Neural progenitor cell (in vitro differentiated cells): ENCODE measurements around the gene GLMP. TPM values are rescaled to one million over a fixed set of nuclear protein-coding genes. Genes with fewer than 3 reads are reported as not detected.

ENCODE experiments used
- DNase-seq: peaks from one replicate; pipeline ENCODE4 v3.0.0-alpha.2; 2016; ENCODE audit warnings: low spot score
- H2AFZ ChIP-seq: fragments of 200-600 bp; sonication (generic); replicated peaks from 2 replicates; pipeline ENCODE4 v1.6.1; 2016; ENCODE audit warnings: antibody characterized with exemption
- H3F3A ChIP-seq: fragments of 200-600 bp; sonication (generic); 2 replicates; pipeline ENCODE4 v1.6.1; 2016; ENCODE audit warnings: antibody characterized with exemption, low read depth
- H3K27ac ChIP-seq: fragments of 200-600 bp; sonication (generic); 2 replicates; pipeline ENCODE4 v1.5.1; 2016; ENCODE audit warnings: mild to moderate bottlenecking
- H3K27me3 ChIP-seq: fragments of 200-600 bp; sonication (generic); 2 replicates; pipeline ENCODE4 v1.6.1; 2016; ENCODE audit warnings: mild to moderate bottlenecking, moderate library complexity
- H3K36me3 ChIP-seq: fragments of 200-600 bp; sonication (generic); 2 replicates; pipeline ENCODE4 v1.5.1; 2016
- H3K4me1 ChIP-seq: fragments of 200-600 bp; sonication (generic); 2 replicates; pipeline ENCODE4 v1.6.1; 2016; ENCODE audit warnings: mixed run types
- H3K4me2 ChIP-seq: fragments of 200-600 bp; sonication (generic); 2 replicates; pipeline ENCODE4 v1.6.1; 2016
- H3K4me3 ChIP-seq: fragments of 200-600 bp; sonication (generic); 2 replicates; pipeline ENCODE4 v1.5.1; 2016
- H3K79me2 ChIP-seq: fragments of 200-600 bp; sonication (generic); 2 replicates; pipeline ENCODE4 v1.6.1; 2016; ENCODE audit warnings: low read depth
- H3K9ac ChIP-seq: fragments of 200-600 bp; sonication (generic); 2 replicates; pipeline ENCODE4 v1.6.1; 2016
- H3K9me3 ChIP-seq: fragments of 200-600 bp; sonication (generic); 2 replicates; pipeline ENCODE4 v1.5.1; 2016; ENCODE audit warnings: low read depth
- H4K20me1 ChIP-seq: fragments of 200-600 bp; sonication (generic); 2 replicates; pipeline ENCODE4 v1.6.1; 2016; ENCODE audit warnings: low read depth
- H3K27ac Mint-ChIP-seq: 3 replicates; pipeline ENCODE4 v1.8.0; 2021; ENCODE audit warnings: mixed read lengths
- H3K27me3 Mint-ChIP-seq: 2 replicates; pipeline ENCODE4 v1.8.0; 2022; ENCODE audit warnings: low read depth, mild to moderate bottlenecking, inconsistent platforms, moderate library complexity, mixed read lengths; ENCODE audit not compliant: insufficient read depth
- H3K36me3 Mint-ChIP-seq: 3 replicates; pipeline ENCODE4 v1.8.0; 2021; ENCODE audit warnings: mixed read lengths
- H3K4me1 Mint-ChIP-seq: 3 replicates; pipeline ENCODE4 v1.8.0; 2021; ENCODE audit warnings: mixed read lengths
- H3K4me3 Mint-ChIP-seq: 3 replicates; pipeline ENCODE4 v1.8.0; 2021; ENCODE audit warnings: mild to moderate bottlenecking, moderate library complexity, mixed read lengths
- H3K9me3 Mint-ChIP-seq: 3 replicates; pipeline ENCODE4 v1.8.0; 2020; ENCODE audit warnings: mixed read lengths
- EZH2 ChIP-seq: fragments of 200-600 bp; sonication (generic); IDR thresholded peaks from 2 replicates; pipeline ENCODE4 v1.6.1; 2017; ENCODE audit warnings: antibody characterized with exemption, mild to moderate bottlenecking, moderate library complexity
- EZH2phosphoT487 ChIP-seq: fragments of 200-600 bp; sonication (generic); IDR thresholded peaks from 2 replicates; pipeline ENCODE4 v1.6.1; 2017; ENCODE audit warnings: antibody characterized with exemption
- total RNA-seq: library from RNA; depleted of rRNA; stranded (reverse); fragments of >200 nt; gene quantifications from 2 replicates; pipeline ENCODE4 v1.2.3, GENCODE V29; 2015; ENCODE audit warnings: low replicate concordance
- TF ChIP-seq, protein P1 (sequence below): fragments of 200-600 bp; sonication (generic); IDR thresholded peaks from 2 replicates; pipeline ENCODE4 v1.5.1; 2017; ENCODE audit warnings: antibody characterized with exemption, mild to moderate bottlenecking

Gene GLMP
- total RNA-seq, 1 donor from 2014 or later, result 38.7 TPM

DNA sequence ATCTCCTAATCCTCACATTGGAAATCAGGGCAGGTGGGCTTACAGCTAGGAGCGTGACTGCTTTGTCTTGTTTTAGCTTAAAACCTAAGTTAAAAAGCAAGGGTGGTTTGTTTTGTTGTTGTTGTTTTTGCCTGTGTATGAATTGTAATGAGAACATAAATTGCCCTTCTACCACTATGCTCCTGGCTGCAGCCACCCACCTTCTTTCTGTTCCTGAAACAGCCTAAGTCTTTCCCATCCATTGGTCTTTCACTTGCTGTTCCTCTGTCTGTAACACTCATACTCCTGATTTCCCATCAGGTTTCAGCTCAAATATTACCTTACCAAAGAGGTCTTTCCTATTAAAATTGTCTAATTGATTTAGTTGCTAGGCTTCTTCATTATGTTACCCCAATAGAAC is 12.0 kb downstream of the GLMP start:
- Mint-ChIP-seq H3K4me1 (peaks cover 23% of the 10 kb centered on the region), H3K27ac (peak overlapping the region; percentile 81), H3K4me3 (peak overlapping the region; percentile 90), H3K9me3 (no peaks in the 10 kb centered on the region), H3K36me3 (no peaks in the 10 kb centered on the region), H3K27me3 (peaks cover 2% of the 10 kb centered on the region)
- peaks cover 44% of the 10 kb centered on the region for H3K79me2 ChIP-seq
- H3K4me1 ChIP-seq, result peaks cover 14% of the 10 kb centered on the region
- H3K4me3 ChIP-seq, result peak overlapping the region; percentile 86
- H3K36me3 ChIP-seq, result peaks cover 7% of the 10 kb centered on the region
- H3K9ac ChIP-seq, result peak overlapping the region; percentile 74
- H2AFZ ChIP-seq, result peak overlapping the region; percentile 49
- no peak for DNase-seq
- no peaks in the 10 kb centered on the region for H3K27me3 ChIP-seq
- H3F3A ChIP-seq, result no peaks in the 10 kb centered on the region
- H3K4me2 ChIP-seq, result peak overlapping the region; percentile 82
- peak overlapping the region; percentile 5 for H3K27ac ChIP-seq
- H3K9me3 ChIP-seq, result no peaks in the 10 kb centered on the region
- H4K20me1 ChIP-seq, result peaks cover 34% of the 10 kb centered on the region
- TF ChIP-seq EZH2 (no peak), EZH2phosphoT487 (no peak)
- TF ChIP-seq, protein P1, sequence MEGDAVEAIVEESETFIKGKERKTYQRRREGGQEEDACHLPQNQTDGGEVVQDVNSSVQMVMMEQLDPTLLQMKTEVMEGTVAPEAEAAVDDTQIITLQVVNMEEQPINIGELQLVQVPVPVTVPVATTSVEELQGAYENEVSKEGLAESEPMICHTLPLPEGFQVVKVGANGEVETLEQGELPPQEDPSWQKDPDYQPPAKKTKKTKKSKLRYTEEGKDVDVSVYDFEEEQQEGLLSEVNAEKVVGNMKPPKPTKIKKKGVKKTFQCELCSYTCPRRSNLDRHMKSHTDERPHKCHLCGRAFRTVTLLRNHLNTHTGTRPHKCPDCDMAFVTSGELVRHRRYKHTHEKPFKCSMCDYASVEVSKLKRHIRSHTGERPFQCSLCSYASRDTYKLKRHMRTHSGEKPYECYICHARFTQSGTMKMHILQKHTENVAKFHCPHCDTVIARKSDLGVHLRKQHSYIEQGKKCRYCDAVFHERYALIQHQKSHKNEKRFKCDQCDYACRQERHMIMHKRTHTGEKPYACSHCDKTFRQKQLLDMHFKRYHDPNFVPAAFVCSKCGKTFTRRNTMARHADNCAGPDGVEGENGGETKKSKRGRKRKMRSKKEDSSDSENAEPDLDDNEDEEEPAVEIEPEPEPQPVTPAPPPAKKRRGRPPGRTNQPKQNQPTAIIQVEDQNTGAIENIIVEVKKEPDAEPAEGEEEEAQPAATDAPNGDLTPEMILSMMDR, result no peak

DNA sequence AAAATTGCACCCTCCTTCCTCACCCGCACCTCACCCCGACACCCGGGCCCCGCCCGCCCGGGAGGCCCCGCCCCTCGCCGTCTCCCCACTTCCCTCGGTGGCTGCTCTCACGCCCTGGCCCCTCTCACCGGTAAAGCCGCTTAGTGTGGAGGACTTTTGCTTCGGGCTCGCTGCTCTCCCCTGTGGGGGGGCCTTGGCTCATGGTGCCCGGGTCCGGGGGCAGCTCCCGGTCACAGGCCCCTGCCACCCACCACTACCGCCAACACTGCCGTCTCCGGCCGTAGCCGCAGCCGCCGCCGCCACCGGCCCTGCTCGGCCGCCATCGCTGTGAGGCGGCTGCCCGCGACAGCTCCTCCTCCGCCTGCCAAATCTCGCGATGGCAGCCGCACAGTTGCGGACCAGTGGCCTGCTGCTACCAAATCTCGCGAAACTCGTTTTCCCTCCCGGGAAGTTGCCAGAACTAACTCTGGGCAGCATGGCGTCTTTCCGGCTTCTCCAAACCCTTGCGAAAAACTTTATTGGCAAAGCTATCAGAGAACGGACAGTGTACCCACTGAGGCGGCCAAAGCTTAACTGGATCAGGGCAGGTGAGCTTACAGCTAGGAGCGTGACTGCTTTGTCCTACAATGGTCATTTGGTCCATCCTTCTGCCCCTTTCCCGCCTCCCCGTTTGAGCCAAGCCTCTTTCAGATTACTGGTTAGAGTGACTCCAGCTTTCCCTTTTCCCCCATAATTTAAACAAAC is 12.8 kb downstream of the GLMP start, which contains the start of gene SMG5:
TSS of gene SMG5 (minus strand) at position 347 of the 744 bp plus-strand sequence. CDS start at position 202, 145 bp downstream.
- H3K27ac ChIP-seq, result peak within 1 kb of the TSS; percentile 89
- H3K4me2 ChIP-seq, result peak within 1 kb of the TSS; percentile 85
- TF ChIP-seq EZH2, result no peak
- TF ChIP-seq EZH2phosphoT487, result no peak
- TF ChIP-seq, protein P1, result no peak
- no peaks in the 10 kb centered on the region for H3K9me3 ChIP-seq
- H3K9ac ChIP-seq, result peak within 1 kb of the TSS; percentile 98
- no peaks in the 10 kb centered on the region for H3F3A ChIP-seq
- H3K4me3 Mint-ChIP-seq, result peak within 1 kb of the TSS; percentile 90
- H3K4me1 ChIP-seq, result peaks cover 14% of the 10 kb centered on the region
- peak within 1 kb of the TSS; percentile 86 for H3K4me3 ChIP-seq
- H3K36me3 Mint-ChIP-seq, result peaks cover 6% of the 10 kb centered on the region
- peaks cover 23% of the 10 kb centered on the region for H3K4me1 Mint-ChIP-seq
- H3K79me2 ChIP-seq, result peaks cover 51% of the 10 kb centered on the region
- peaks cover 34% of the 10 kb centered on the region for H4K20me1 ChIP-seq
- peak within 1 kb of the TSS; percentile 77 for H2AFZ ChIP-seq
- H3K9me3 Mint-ChIP-seq, result no peaks in the 10 kb centered on the region
- no peaks in the 10 kb centered on the region for H3K27me3 ChIP-seq
- H3K36me3 ChIP-seq, result peaks cover 9% of the 10 kb centered on the region
- peak within 1 kb of the TSS; percentile 97 for H3K27ac Mint-ChIP-seq
- H3K27me3 Mint-ChIP-seq, result peaks cover 2% of the 10 kb centered on the region
- peak; percentile 99 for DNase-seq

DNA sequence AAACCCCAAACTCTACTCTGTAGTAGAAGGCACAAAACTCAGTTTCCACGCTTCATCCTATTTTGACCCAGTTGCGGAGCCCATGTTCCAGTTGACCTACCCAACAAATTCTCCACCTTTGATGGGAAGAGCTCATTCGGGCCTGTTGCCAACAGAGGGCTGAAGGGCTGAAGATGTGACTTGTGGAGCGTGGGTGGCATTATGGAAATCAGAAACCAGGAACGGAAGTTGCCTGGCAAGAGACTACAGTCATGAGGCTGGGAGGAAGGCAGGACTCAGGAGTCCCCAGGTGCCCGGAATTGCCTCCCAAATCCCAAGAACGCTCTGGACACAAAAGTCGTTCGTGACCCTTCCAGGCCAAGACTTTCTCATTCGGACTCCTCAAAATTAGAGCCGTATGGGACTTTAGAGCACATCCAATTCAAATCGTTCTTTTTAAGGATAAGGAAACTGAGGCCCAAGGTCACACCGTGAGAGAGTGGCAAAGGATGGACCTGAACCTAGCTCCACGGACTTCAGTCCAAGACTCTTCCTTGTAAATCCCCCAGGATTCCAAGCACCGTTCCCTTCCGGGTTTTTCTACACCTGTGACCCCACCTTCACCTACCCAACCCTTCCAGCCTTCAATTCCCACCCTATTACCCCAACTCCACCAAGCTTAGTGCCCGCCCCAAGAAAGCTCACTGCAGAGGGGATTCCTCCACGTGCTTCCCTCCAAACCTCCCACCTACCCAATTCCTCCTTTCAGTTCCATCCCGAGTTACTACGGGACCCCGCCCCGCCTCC is 13.6 kb downstream of the GLMP start:
- no peak for TF ChIP-seq EZH2phosphoT487
- no peak for TF ChIP-seq EZH2
- TF ChIP-seq, protein P1, result no peak
- Histone ChIP-seq H4K20me1 (peaks cover 34% of the 10 kb centered on the region), H3K27me3 (no peaks in the 10 kb centered on the region), H2AFZ (no peak overlapping the region), H3F3A (no peaks in the 10 kb centered on the region), H3K9me3 (no peaks in the 10 kb centered on the region), H3K27ac (no peak overlapping the region), H3K9ac (peak overlapping the region; percentile 98), H3K36me3 (peaks cover 9% of the 10 kb centered on the region), H3K4me3 (peak overlapping the region; percentile 86), H3K4me1 (peaks cover 14% of the 10 kb centered on the region), H3K4me2 (peak overlapping the region; percentile 85), H3K79me2 (peaks cover 51% of the 10 kb centered on the region)
- Mint-ChIP-seq H3K27ac (peak overlapping the region; percentile 97), H3K4me3 (peak overlapping the region; percentile 90), H3K4me1 (peaks cover 23% of the 10 kb centered on the region), H3K27me3 (peaks cover 2% of the 10 kb centered on the region), H3K36me3 (peaks cover 9% of the 10 kb centered on the region), H3K9me3 (no peaks in the 10 kb centered on the region)
- DNase-seq, result peak; percentile 30
